ENCODE measurements around the gene ZRANB3.

GRCh38 chr2:135203944-135204343 lies 327.1 kb downstream of the ZRANB3 start:
- TF ChIP-seq CTCF (conservative IDR thresholded peaks at IDR 0.05 in 1 of 2, IDR thresholded peaks at IDR 0.05 in 1 of 2; ENCODE audit: extremely low read depth in 1 of 2, insufficient read depth in 1 of 2, low read depth in 1 of 2, low read length in 2 of 2) (no peak), EZH2 (IDR thresholded peaks at IDR 0.05; ENCODE audit: borderline replicate concordance, low read length) (no peak)
